Heart left ventricle (tissue), 16 donors: ENCODE data around the gene FAM174A. TPM values are rescaled to one million over a fixed set of nuclear protein-coding genes. Genes with fewer than 3 reads are reported as not detected.

Experiments used
- ATAC-seq, 4 donors: fragments of 200-7000 bp; cut with Tn5 transposase; one replicate each; pipeline ENCODE4 v1.9.1; 2020 to 2022; ENCODE audit warnings: moderate library complexity in 4 of 4, mild to moderate bottlenecking in 3 of 4, moderate number of reproducible peaks in 1 of 4
- DNase-seq, 5 donors: peaks; one replicate each; pipeline ENCODE4 v3.0.0-alpha.2; 2020
- H3K27ac ChIP-seq, 12 donors: fragments of 200-600 bp; sonication (generic) in 4 of 12; one replicate each; pipeline versions ENCODE4 v1.5.0 to v1.8.0; 2016 to 2022; ENCODE audit warnings: mild to moderate bottlenecking in 2 of 12
- H3K27me3 ChIP-seq, 9 donors: fragments of 200-600 bp; sonication (generic) in 2 of 9; one replicate each; pipeline versions ENCODE4 v1.5.1 to v1.8.0; 2016 to 2022; ENCODE audit warnings: mild to moderate bottlenecking in 3 of 9
- H3K36me3 ChIP-seq, 9 donors: fragments of 200-600 bp; sonication (generic) in 2 of 9; one replicate each; pipeline versions ENCODE4 v1.5.0 to v1.8.0; 2018 to 2022; ENCODE audit warnings: mild to moderate bottlenecking in 2 of 9
- H3K4me1 ChIP-seq, 12 donors: fragments of 200-600 bp; sonication (generic) in 4 of 12; one replicate each; pipeline versions ENCODE4 v1.5.0 to v1.8.0; 2016 to 2022; ENCODE audit warnings: mild to moderate bottlenecking in 3 of 12
- H3K4me3 ChIP-seq, 12 donors: fragments of 200-600 bp; sonication (generic) in 4 of 12; one replicate each; pipeline versions ENCODE4 v1.5.0 to v1.8.0; 2017 to 2022; ENCODE audit warnings: mild to moderate bottlenecking in 9 of 12, moderate library complexity in 4 of 12
- H3K9me3 ChIP-seq, 12 donors: fragments of 200-600 bp; sonication (generic) in 4 of 12; one replicate each; pipeline versions ENCODE4 v1.5.0 to v1.8.0; 2016 to 2022; ENCODE audit warnings: mild to moderate bottlenecking in 1 of 12
- POLR2A ChIP-seq, 2 donors: fragments of 450-650 bp; IDR thresholded peaks; one replicate each; pipeline ENCODE4 v1.6.1; 2017; ENCODE audit warnings: antibody characterized with exemption in 2 of 2, mild to moderate bottlenecking in 2 of 2, moderate library complexity in 2 of 2
- WGBS, 4 donors: extraction: QIAGEN DNeasy Blood & Tissue Kit in 2 of 4; methylation state at CpG; one replicate each; pipeline versions ENCODE4 v1.1.5 to v1.1.7; 2013 to 2018; 5-methylcytosine and 5-hydroxymethylcytosine counted together
- intact Hi-C, 10 donors: fragments of 100-400 bp; cut with DNase I; formaldehyde crosslinking; loops; one replicate each; pipeline versions ENCODE4 v1.11.1 to v1.14.2; 2022
- polyA plus RNA-seq, 2 donors: library from polyadenylated mRNA; stranded (reverse); fragments of 200-250 nt; gene quantifications; one replicate each; pipeline ENCODE4 v1.2.3, GENCODE V29; 2013
- total RNA-seq, 9 donors: library from RNA; depleted of rRNA in 2 of 9; stranded (reverse); fragments of >200 nt in 2 of 9; fragmentation: NEBNext Ultra II Directional in 3 of 9; extraction: Animal tissue kit (Norgen Biotek cat#: 25700) in 3 of 9; gene quantifications; one replicate each; pipeline versions ENCODE4 v1.1.0 to v1.2.4, GENCODE V29; 2016 to 2023
- TF ChIP-seq, protein P1 (sequence below), 12 donors: fragments of 200-600 bp; sonication (generic) in 4 of 12; IDR thresholded peaks; one replicate each; pipeline versions ENCODE4 v1.5.0 to v1.8.0; 2018 to 2022; ENCODE audit warnings: antibody characterized with exemption in 12 of 12, mild to moderate bottlenecking in 5 of 12
- donor health status: ischemic (EF 13 %, LVEDD 7.1; RV severe dilation, severe dysfunction).
- donor health status: healthy with polysubstance abuse.
- donor health status: DM: no; HTN: yes; CAD: no.
- donor health status: DM: no; HTN: no; CAD: no.
- donor health status: ischemic (EF 25% LVEDD 6.9; RV normal size, moderate dysfunction).
- donor health status: ischemic (EF 25% LVEDD 5.7; RV mildly dilated, moderate dysfunction).
- donor health status: healthy.
- donor health status: DM: yes; HTN: yes; CAD: no.
- donor health status: ischemic (EF 35%, LVEDD 5.7; RV mildly dilated, moderate dysfunction).
- donor health status: nonischemic (EF 11% LVEDD 7.7; RV severe dilation, severe dysfunction).
- donor health status: DM: yes; HTN: yes; CAD: no.
- donor health status: PGD.
- donor health status: ischemic (EF 29% LVEDD 5.4; RV normal size, mild dysfunction).
- donor health status: nonischemic (EF 23%, LVEDD 6.1; RV moderate dilation, normal function).

Gene FAM174A
- total and polyA plus RNA-seq, 11 donors, result 7.8 to 59.0 (median 20.4) TPM

DNA sequence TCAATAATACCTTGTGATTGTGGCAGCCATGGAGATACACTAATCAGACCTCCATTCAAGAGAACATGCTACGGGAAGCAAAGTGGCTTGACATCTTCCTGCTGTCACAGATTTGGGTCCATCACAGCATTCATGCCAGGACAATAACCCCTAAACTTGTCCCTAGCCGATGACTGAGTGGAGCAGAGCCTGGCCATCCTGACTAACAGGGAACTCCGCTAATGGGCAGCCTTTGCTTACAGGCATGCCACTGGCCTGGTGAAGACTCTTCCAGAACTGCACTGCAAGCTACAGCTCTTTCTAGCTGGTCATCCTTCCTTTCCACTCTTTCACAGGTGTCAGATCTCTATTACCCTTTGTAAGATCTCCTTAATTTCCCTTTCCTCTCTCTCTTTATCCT lies 16.0 kb downstream of the FAM174A start:
- Histone ChIP-seq H3K27me3 (no peaks in the 10 kb centered on the region), H3K9me3 (no peaks in the 10 kb centered on the region), H3K27ac (no peak overlapping the region), H3K4me1 (peaks cover 0 to 1% (median 0%) of the 10 kb centered on the region in 12 donors), H3K4me3 (no peak overlapping the region), H3K36me3 (no peaks in the 10 kb centered on the region)
- DNase-seq (no peak), ATAC-seq (no peak)
- 95 to 100% (median 97%) methylated on average over 3 of the region's 3 CpGs for WGBS, 4 donors
- TF ChIP-seq, protein P1, sequence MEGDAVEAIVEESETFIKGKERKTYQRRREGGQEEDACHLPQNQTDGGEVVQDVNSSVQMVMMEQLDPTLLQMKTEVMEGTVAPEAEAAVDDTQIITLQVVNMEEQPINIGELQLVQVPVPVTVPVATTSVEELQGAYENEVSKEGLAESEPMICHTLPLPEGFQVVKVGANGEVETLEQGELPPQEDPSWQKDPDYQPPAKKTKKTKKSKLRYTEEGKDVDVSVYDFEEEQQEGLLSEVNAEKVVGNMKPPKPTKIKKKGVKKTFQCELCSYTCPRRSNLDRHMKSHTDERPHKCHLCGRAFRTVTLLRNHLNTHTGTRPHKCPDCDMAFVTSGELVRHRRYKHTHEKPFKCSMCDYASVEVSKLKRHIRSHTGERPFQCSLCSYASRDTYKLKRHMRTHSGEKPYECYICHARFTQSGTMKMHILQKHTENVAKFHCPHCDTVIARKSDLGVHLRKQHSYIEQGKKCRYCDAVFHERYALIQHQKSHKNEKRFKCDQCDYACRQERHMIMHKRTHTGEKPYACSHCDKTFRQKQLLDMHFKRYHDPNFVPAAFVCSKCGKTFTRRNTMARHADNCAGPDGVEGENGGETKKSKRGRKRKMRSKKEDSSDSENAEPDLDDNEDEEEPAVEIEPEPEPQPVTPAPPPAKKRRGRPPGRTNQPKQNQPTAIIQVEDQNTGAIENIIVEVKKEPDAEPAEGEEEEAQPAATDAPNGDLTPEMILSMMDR (IDR thresholded peaks at IDR 0.05), result no peak
- TF ChIP-seq POLR2A (IDR thresholded peaks at IDR 0.05), result no peak
- intact Hi-C loops, result no loop called here

DNA sequence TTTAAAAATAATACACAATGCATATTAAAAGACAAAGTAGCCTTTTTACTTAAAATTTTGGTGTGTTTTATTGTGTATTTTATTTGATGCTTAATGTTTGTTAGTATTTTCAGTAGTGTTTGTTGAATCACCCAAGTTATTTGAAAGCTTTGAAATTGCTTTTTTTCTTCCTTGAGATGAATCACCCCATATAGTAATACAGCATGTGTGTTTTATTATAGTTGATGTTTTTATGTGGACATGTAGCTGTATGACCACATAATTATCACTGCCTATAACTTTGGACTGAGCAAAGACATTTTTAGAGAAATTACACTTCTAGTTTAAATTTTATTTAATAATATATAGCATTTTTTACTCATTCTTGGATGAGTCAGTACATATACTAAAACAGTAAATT lies 18.0 kb downstream of the FAM174A start:
- Histone ChIP-seq H3K27ac (no peak overlapping the region), H3K27me3 (no peaks in the 10 kb centered on the region), H3K9me3 (no peaks in the 10 kb centered on the region), H3K4me3 (no peak overlapping the region), H3K4me1 (no peaks in the 10 kb centered on the region), H3K36me3 (no peaks in the 10 kb centered on the region)
- TF ChIP-seq, protein P1 (IDR thresholded peaks at IDR 0.05), result no peak
- TF ChIP-seq POLR2A (IDR thresholded peaks at IDR 0.05), result no peak
- DNase-seq, result no peak
- ATAC-seq, result no peak
- intact Hi-C loops, result no loop called here

DNA sequence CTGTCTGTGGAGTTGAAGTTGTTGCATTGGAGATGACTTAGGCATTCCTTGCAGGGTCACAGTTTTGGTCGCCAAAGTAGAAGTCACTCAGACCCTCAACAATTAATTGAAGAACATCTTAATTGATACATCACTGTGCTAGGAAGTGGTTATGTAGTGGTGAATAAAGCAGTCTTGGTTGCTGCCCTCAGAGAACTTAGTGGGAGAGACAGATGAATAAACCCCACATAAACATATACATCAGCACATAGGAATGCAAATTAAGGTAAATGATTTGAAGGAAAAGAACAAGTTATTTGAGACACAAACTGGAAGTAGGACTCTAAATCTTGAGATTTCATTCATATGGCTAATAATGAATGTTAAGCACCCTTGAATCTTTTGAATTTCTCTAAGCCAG lies 25.7 kb downstream of the FAM174A start:
- ATAC-seq (no peak), DNase-seq (no peak)
- TF ChIP-seq, protein P1 (IDR thresholded peaks at IDR 0.05), result no peak
- no peak for TF ChIP-seq POLR2A (IDR thresholded peaks at IDR 0.05)
- Histone ChIP-seq H3K4me1 (no peaks in the 10 kb centered on the region), H3K9me3 (peaks cover 0 to 7% (median 0%) of the 10 kb centered on the region in 12 donors), H3K27me3 (no peaks in the 10 kb centered on the region), H3K36me3 (peaks cover 0 to 38% (median 12%) of the 10 kb centered on the region in 9 donors), H3K27ac (no peak overlapping the region), H3K4me3 (no peak overlapping the region)
- intact Hi-C loops, result no loop called here
- 88 to 100% (median 95%) methylated on average over 1 of the region's 1 CpG for whole genome bisulfite sequencing, 4 donors

DNA sequence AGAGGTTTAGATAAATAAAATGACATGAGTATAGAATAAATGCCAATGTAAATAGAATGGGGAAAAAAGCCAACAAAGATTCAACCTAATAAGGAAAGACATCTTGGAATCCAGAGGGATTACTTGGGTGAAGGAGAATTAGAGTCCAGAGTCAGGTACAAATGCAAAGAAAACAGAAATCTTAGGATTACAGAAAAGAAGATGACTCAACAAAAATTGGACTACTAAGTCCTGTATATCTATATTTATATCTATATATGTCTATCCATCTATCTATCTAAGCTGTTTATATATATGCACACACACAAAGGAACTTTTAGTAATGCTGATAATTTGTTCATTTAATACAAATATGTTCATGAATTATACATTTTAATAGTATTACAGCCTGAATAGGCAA lies 27.6 kb downstream of the FAM174A start:
- intact Hi-C loops, result no loop called here
- Histone ChIP-seq H3K36me3 (peaks cover 0 to 42% (median 12%) of the 10 kb centered on the region in 9 donors), H3K27ac (no peak overlapping the region), H3K27me3 (no peaks in the 10 kb centered on the region), H3K9me3 (peaks cover 0 to 7% (median 0%) of the 10 kb centered on the region in 12 donors), H3K4me3 (no peak overlapping the region), H3K4me1 (no peaks in the 10 kb centered on the region)
- TF ChIP-seq POLR2A (IDR thresholded peaks at IDR 0.05), result no peak
- TF ChIP-seq, protein P1 (IDR thresholded peaks at IDR 0.05), result no peak
- ATAC-seq (no peak), DNase-seq (no peak)
